HG03354 (cell line): Measurements from ENCODE around the gene SDK2.
A peak's percentile ranks its signal among the peaks of the same experiment; 100 is the strongest.

Experiments
- ATAC-seq: cut with Tn5 transposase; IDR thresholded peaks from one replicate; pipeline ENCODE4 v1.9.1; 2021; ENCODE audit warnings: mild to moderate bottlenecking; ENCODE audit not compliant: unreplicated experiment, poor library complexity, severe bottlenecking

Gene SDK2

DNA sequence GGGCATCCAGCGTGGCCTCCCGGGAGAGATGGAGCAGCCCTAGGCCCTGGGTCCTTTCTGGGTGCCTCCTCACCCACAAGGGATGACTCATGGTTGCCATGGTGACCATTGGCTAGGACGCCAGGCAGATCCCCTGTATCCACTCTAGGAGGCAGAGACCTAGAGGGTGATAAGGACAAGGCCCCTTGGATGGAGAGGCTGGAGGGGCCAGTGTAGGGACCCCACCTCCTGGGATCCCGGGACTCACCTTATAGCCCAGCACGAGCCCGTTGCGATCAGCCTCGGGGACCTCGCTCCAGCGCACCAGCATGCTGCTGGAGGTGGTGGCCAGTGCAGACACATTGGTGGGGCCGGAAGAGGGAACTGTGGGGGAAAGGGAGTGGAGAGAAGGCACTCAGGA lies 250.3 kb downstream of the SDK2 start:
- no peak for ATAC-seq

- no peak for ATAC-seq
Observed at GRCh38 chr17:73393381-73393780, 250.9 kb downstream of the SDK2 start.

- ATAC-seq: no peak
Observed at GRCh38 chr17:73391331-73392265, 252.6 kb downstream of the SDK2 start.

DNA sequence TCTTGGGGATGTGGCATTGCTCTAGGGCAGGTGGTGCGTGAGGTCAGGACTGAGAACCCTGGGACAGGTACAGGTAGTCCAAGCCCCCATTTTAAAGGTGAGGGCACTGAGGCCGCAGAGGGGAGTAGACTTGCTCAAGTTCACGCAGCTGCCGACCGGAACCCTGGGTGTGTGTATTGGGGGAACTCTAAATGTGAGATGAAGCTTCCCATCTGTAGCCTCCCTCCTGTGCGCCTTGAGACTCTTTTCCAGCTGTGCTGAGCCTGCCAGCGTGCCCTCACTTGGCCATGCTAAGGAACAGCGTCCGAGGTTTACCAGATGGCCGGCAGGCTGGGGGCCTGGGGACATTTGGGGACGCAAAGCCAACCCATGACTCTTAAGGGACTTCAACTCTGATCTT lies 253.4 kb downstream of the SDK2 start:
- ATAC-seq: no peak

DNA sequence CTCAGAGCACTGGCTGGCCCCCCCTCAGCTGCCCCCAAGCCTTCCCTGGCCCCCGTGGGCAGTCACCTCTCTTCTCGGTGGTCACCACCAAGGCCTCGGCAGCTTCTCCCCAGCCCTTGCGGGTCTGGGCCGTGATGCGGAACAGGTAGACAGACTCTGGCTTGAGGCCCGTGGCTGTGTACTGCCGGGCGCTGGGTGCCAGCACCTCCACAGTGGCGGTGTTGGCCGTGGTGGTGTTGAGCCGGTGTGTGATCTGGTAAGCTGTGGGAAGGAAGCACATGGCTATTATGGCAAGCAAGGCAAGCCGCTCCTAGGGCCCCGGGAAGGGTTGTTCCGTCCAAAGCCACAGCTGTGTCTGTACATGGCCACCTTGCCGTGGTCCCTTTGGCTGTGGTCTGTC lies 254.0 kb downstream of the SDK2 start:
- no peak for ATAC-seq

DNA sequence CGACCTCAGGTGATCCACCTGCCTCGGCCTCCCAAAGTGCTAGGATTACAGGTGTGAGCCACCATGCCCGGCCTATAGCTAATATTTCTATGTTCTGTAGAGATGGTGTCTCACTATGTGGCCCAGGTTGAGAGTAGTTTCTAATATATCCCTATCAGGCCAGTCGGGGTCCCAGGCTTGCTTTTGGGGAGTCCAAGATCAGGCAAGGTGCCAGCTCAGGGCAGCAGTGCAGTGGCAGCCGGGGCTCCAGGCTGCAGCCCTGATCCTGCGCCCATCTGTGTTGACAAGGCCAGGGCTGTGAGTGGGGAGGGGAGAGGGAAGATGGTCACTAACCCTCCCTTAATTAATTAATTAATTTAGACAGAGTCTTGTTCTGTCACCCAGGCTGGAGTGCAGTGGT lies 254.8 kb downstream of the SDK2 start:
- ATAC-seq: no peak

DNA sequence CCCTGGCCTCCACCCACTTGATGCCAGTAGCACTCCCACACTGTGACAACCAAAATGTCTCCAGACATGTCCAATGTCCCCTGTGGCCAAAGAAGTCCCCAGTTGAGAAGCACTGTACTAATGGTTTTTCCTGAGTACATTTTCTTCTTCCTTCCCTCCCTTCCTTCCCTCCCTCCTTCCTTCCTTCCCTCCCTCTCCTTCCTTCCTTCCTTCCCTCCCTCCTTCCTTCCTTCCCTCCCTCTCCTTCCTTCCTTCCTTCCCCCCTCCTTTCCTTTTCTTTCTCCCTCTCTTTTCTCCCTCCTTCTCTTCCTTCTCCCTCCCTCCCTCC lies 255.7 kb downstream of the SDK2 start:
- no peak for ATAC-seq

- ATAC-seq: no peak
Observed at GRCh38 chr17:73387746-73388577, 256.3 kb downstream of the SDK2 start.

- no peak for ATAC-seq
Observed at GRCh38 chr17:73386561-73386960, 257.7 kb downstream of the SDK2 start.

GRCh38 chr17:73384926-73385325 lies 259.3 kb downstream of the SDK2 start:
- ATAC-seq: no peak

- ATAC-seq: no peak
Observed at GRCh38 chr17:73380439-73381106, 263.7 kb downstream of the SDK2 start.

- no peak for ATAC-seq
Observed at GRCh38 chr17:73379826-73380225, 264.4 kb downstream of the SDK2 start.

DNA sequence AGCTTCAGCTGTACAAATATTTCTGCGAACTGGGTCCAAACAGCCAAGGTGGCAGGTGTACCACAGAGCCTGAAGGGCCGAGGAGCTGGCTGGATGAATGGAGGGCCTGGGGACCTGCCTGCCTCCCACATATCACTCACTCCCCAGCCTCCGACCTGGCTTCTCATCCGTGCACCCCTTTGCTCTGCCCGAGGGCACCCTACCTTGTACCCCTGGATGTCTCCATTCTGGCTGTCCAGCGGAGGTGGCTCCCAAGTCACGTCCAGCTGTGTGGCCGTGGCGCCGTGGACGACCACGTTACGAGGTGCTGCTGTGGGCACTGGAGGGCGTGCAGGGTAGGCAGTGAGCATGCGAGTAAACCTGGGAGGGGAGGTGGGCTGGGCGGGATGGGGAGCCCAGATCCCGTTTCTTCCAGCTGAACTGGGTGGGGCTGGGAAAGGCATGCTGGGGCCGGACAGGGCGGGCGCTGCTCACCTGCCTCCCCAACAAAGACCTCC lies 265.2 kb downstream of the SDK2 start:
- no peak for ATAC-seq

GRCh38 chr17:73376636-73377035 lies 267.6 kb downstream of the SDK2 start:
- no peak for ATAC-seq

GRCh38 chr17:73376152-73376551 lies 268.1 kb downstream of the SDK2 start:
- no peak for ATAC-seq

GRCh38 chr17:73371836-73372235 lies 272.4 kb downstream of the SDK2 start:
- ATAC-seq: no peak

DNA sequence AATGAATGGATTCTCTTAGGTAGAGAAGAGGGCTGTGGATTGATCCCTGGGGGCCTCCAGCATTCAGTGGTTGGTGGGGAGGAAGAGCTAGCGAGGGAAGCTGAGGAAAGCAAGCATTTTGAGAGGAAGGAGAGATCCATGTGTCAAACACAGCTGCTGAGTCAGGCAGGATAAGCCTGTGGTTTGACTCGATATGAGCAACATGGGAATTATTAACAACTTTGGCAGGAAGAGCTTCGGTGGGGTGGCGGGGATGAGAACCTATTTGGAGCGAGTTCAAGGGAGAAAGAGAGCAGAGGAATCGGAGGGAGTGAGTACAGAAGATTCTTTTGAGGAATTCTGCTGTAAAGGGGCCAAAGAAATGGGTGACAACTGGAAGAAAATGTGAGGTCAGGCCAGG lies 273.0 kb downstream of the SDK2 start:
- ATAC-seq: no peak

- peak; percentile 83 for ATAC-seq
Observed at GRCh38 chr17:73369817-73370490, 274.3 kb downstream of the SDK2 start.

DNA sequence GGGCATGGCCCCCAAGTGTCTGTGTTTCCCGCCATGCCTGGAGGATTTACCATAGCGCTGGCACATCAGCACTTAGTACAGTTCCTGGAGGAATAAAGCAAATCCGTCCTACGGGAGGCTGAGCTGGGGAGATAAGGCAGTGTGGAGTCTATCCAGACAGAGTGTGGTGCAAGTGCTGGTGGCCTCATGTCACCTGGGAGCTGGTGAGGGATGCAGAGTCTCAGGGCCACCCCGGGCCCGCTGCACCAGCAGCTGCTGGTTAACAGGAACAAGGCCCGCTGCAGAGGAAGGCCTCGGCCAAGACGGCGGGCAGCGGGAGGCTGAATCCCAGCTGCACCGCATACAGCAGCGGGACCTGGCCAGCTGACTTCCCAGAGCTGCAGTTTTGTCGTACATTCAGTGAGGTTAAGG lies 275.1 kb downstream of the SDK2 start:
- no peak for ATAC-seq
